ENCODE data around the gene RAP1B.

GRCh38 chr12:68667896-68668295 lies 57.2 kb downstream of the RAP1B start:
- no peak for TF ChIP-seq POLR2A (IDR thresholded peaks at IDR 0.05)
- TF ChIP-seq CTCF (IDR thresholded peaks at IDR 0.05), result no peak
